Erythroblast (primary cell): ENCODE data around the gene BOK.
A peak's percentile ranks its signal among the peaks of the same experiment; 100 is the strongest.

Experiments
- DNase-seq, 2 experiments: peaks; one replicate each; lab custom pipeline; 2025; lab: John Stamatoyannopoulos, UW
- GATA1 ChIP-seq: IDR thresholded peaks from 2 replicates; pipeline ENCODE4 v1.6.1; 2011; ENCODE audit warnings: low read depth, mild to moderate bottlenecking, control low read depth, low read length, moderate library complexity
- POLR2A ChIP-seq: IDR thresholded peaks from 2 replicates; pipeline ENCODE4 v1.6.1; 2011; ENCODE audit warnings: mild to moderate bottlenecking, low read length

The BOK gene

DNA sequence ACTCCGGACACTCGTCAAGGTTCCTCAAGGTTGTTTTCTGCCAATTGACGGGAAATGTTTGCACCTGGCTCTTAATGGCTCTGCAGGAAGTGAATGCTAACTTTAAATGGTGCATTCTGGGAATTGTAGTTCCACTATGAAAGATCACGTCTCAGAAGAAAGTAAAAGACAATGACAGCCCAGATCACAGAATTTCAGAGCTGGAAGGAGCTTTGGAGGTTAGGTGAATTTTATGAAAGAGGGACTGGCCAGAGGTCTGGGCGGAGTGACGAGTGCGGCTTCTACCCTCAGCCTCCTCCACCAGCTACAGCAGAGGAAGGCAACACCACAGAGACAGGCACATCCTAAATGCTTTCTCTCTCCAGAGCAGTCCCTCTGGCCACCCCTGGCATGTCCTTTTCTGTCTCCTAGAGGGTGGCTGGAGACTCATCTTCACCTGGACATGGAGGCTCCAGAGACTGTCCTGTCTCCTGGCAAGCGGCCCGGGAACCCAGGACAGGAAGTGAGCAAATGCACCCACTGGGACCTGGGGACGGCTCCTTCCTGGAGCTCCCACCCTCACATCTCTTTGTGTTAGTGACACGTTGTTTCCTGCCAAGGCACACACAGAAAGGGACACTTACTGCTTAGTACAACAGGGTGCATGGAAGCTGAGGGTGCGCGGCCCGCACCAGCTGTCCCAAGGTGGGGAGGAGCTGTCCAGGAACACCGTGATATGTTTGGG lies 59.0 kb downstream of the BOK start:
- TF ChIP-seq POLR2A (no peak), GATA1 (no peak)
- DNase-seq, result no peak

GRCh38 chr2:241618296-241618805 lies 59.8 kb downstream of the BOK start:
- no peak for DNase-seq
- TF ChIP-seq POLR2A (no peak), GATA1 (no peak)

DNA sequence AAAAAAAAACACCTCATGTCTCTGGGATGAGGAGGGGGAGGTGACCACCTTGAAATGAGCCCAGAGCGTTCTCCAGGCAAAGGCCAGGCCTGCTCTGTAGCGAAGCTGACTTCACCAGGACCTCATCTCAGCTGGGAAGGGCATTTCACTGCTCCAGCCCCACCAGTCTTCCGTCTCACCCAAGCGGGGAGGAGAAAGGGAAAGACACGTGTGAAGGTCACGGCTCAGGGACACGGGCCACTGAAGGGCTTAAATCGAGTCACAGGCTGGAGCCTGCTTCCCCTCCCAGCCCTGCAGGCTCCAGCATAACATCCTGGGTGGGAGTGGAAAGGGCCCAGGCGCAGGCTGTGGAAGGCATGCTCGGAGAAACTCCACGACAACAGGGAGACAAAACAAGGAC lies 60.3 kb downstream of the BOK start:
- TF ChIP-seq GATA1 (no peak), POLR2A (no peak)
- no peak for DNase-seq

GRCh38 chr2:241619597-241620418 lies 61.3 kb downstream of the BOK start:
- peak in 1 of 2 experiments; percentile 27 for DNase-seq
- TF ChIP-seq POLR2A (no peak), GATA1 (no peak)

GRCh38 chr2:241620419-241620769 lies 61.8 kb downstream of the BOK start:
- DNase-seq, result peak in 1 of 2 experiments; percentile 51
- no peak for TF ChIP-seq GATA1
- TF ChIP-seq POLR2A, result no peak
